MM.1S (cell line): Measurements from ENCODE around the gene LLPH.

ENCODE experiments used
- DNase-seq: peaks from one replicate; pipeline ENCODE4 v3.0.0-alpha.2; 2015
- H2AFZ ChIP-seq: fragments of 300-600 bp; sonication (generic); 2 replicates; pipeline ENCODE4 v1.6.0; 2016; ENCODE audit warnings: antibody characterized with exemption, low read length
- H3F3A ChIP-seq: fragments of 300-600 bp; sonication (generic); 2 replicates; pipeline ENCODE4 v1.6.1; 2016; ENCODE audit warnings: mild to moderate bottlenecking, antibody characterized with exemption, low read length, moderate library complexity, mixed read lengths; ENCODE audit not compliant: insufficient read depth
- H3K27ac ChIP-seq: fragments of 300-600 bp; sonication (generic); 2 replicates; pipeline ENCODE4 v1.5.1; 2016; ENCODE audit warnings: mild to moderate bottlenecking, low read length
- H3K27me3 ChIP-seq: fragments of 300-600 bp; sonication (generic); replicated peaks from 2 replicates; pipeline ENCODE4 v1.6.0; 2016; ENCODE audit warnings: low read length; ENCODE audit not compliant: insufficient read depth
- H3K36me3 ChIP-seq: fragments of 300-600 bp; sonication (generic); replicated peaks from 2 replicates; pipeline ENCODE4 v1.6.1; 2016; ENCODE audit warnings: mild to moderate bottlenecking, low read length, mixed read lengths; ENCODE audit not compliant: insufficient read depth
- H3K4me1 ChIP-seq: fragments of 300-600 bp; sonication (generic); 2 replicates; pipeline ENCODE4 v1.6.1; 2016; ENCODE audit warnings: low read length, mixed read lengths
- H3K4me2 ChIP-seq: fragments of 300-600 bp; sonication (generic); 2 replicates; pipeline ENCODE4 v1.6.0; 2016; ENCODE audit warnings: low read depth, low read length
- H3K4me3 ChIP-seq: fragments of 300-600 bp; sonication (generic); 2 replicates; pipeline ENCODE4 v1.5.1; 2016; ENCODE audit warnings: low read length, mixed read lengths
- H3K79me2 ChIP-seq: fragments of 300-600 bp; sonication (generic); 2 replicates; pipeline ENCODE4 v1.6.1; 2016; ENCODE audit warnings: mixed run types, low read length, mixed read lengths
- H3K9ac ChIP-seq: fragments of 300-600 bp; sonication (generic); 2 replicates; pipeline ENCODE4 v1.6.1; 2016; ENCODE audit warnings: low read length, mixed read lengths
- H3K9me2 ChIP-seq: fragments of 300-600 bp; sonication (generic); replicated peaks from 2 replicates; pipeline ENCODE4 v1.6.1; 2016; ENCODE audit warnings: mild to moderate bottlenecking, low read length, mixed read lengths; ENCODE audit not compliant: insufficient read depth
- H3K9me3 ChIP-seq: fragments of 300-600 bp; sonication (generic); replicated peaks from 2 replicates; pipeline ENCODE4 v1.6.1; 2016; ENCODE audit warnings: mild to moderate bottlenecking, low read length, mixed read lengths; ENCODE audit not compliant: insufficient read depth
- H4K20me1 ChIP-seq: fragments of 300-600 bp; sonication (generic); 2 replicates; pipeline ENCODE4 v1.6.1; 2016; ENCODE audit warnings: mild to moderate bottlenecking, low read length, moderate library complexity, mixed read lengths; ENCODE audit not compliant: insufficient read depth
- CTCF ChIP-seq: fragments of 300-600 bp; sonication (generic); IDR thresholded peaks from 2 replicates; pipeline ENCODE4 v1.5.1; 2016; ENCODE audit warnings: antibody characterized with exemption, low read length, mixed read lengths
- EZH2 ChIP-seq: fragments of 300-600 bp; sonication (generic); optimal IDR thresholded peaks from 2 replicates; pipeline ENCODE3; 2017; ENCODE audit warnings: low read depth, mild to moderate bottlenecking, antibody characterized with exemption, low read length, mixed read lengths
- EZH2phosphoT487 ChIP-seq: fragments of 300-600 bp; sonication (generic); IDR thresholded peaks from 2 replicates; pipeline ENCODE4 v1.6.1; 2018; ENCODE audit warnings: antibody characterized with exemption, low read length

The LLPH gene

GRCh38 chr12:66070378-66071120 is 60.0 kb downstream of the LLPH start:
- H3F3A ChIP-seq: 0 out of 2 replicates have a peak, but pooled peaks cover 5% of the 10 kb centered on the region
- no peaks in the 10 kb centered on the region for H4K20me1 ChIP-seq
- H3K36me3 ChIP-seq: no peaks in the 10 kb centered on the region
- no peak overlapping the region for H3K27ac ChIP-seq
- no peak overlapping the region for H3K4me2 ChIP-seq
- H2AFZ ChIP-seq: no peak overlapping the region
- no peak overlapping the region for H3K9ac ChIP-seq
- H3K4me1 ChIP-seq: peaks cover 17% of the 10 kb centered on the region
- peaks cover 2% of the 10 kb centered on the region; the same call in 1 of the 2 replicates for H3K27me3 ChIP-seq
- H3K9me3 ChIP-seq: no peaks in the 10 kb centered on the region
- DNase-seq: no peak
- TF ChIP-seq EZH2phosphoT487 (no peak), CTCF (no peak), EZH2 (no peak)
- no peak overlapping the region for H3K4me3 ChIP-seq
- H3K9me2 ChIP-seq: no peaks in the 10 kb centered on the region
- H3K79me2 ChIP-seq: no peaks in the 10 kb centered on the region

- peaks cover 7% of the 10 kb centered on the region for H3K27me3 ChIP-seq
- H3K9me2 ChIP-seq: no peaks in the 10 kb centered on the region
- H3K4me2 ChIP-seq: no peak overlapping the region
- no peak overlapping the region for H3K4me3 ChIP-seq
- TF ChIP-seq EZH2 (no peak), EZH2phosphoT487 (no peak), CTCF (no peak)
- no peaks in the 10 kb centered on the region for H3K36me3 ChIP-seq
- H3K79me2 ChIP-seq: no peaks in the 10 kb centered on the region
- H3K9ac ChIP-seq: no peak overlapping the region
- H3K27ac ChIP-seq: no peak overlapping the region
- H3K9me3 ChIP-seq: no peaks in the 10 kb centered on the region
- peaks cover 17% of the 10 kb centered on the region for H3K4me1 ChIP-seq
- H2AFZ ChIP-seq: no peak overlapping the region
- H4K20me1 ChIP-seq: no peaks in the 10 kb centered on the region
- H3F3A ChIP-seq: 0 out of 2 replicates have a peak, but pooled peaks cover 5% of the 10 kb centered on the region
- DNase-seq: no peak
Measured at GRCh38 chr12:66066929-66067523, 63.5 kb downstream of the LLPH start.
